DOHH2 (cell line): ENCODE measurements around the gene MYO7B.

Experiments
- EZH2phosphoT487 ChIP-seq: fragments of 200-600 bp; sonication (generic); IDR thresholded peaks from 2 replicates; pipeline ENCODE4 v1.6.1; 2017; ENCODE audit warnings: borderline replicate concordance, mild to moderate bottlenecking, antibody characterized with exemption, low read length, moderate library complexity, mixed read lengths
- TF ChIP-seq, protein P1 (sequence below): fragments of 200-600 bp; sonication (generic); IDR thresholded peaks from one replicate; pipeline ENCODE4 v1.5.1; 2014; ENCODE audit warnings: antibody characterized with exemption, mild to moderate bottlenecking, low read depth, low read length; ENCODE audit not compliant: poor library complexity, severe bottlenecking

GRCh38 chr2:127652786-127653357, 117.4 kb downstream of the MYO7B start:
- TF ChIP-seq, protein P1, sequence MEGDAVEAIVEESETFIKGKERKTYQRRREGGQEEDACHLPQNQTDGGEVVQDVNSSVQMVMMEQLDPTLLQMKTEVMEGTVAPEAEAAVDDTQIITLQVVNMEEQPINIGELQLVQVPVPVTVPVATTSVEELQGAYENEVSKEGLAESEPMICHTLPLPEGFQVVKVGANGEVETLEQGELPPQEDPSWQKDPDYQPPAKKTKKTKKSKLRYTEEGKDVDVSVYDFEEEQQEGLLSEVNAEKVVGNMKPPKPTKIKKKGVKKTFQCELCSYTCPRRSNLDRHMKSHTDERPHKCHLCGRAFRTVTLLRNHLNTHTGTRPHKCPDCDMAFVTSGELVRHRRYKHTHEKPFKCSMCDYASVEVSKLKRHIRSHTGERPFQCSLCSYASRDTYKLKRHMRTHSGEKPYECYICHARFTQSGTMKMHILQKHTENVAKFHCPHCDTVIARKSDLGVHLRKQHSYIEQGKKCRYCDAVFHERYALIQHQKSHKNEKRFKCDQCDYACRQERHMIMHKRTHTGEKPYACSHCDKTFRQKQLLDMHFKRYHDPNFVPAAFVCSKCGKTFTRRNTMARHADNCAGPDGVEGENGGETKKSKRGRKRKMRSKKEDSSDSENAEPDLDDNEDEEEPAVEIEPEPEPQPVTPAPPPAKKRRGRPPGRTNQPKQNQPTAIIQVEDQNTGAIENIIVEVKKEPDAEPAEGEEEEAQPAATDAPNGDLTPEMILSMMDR, result no peak
- TF ChIP-seq EZH2phosphoT487, result no peak
